ENCODE results near the gene ARSA.
A peak's percentile ranks its signal among the peaks of the same experiment; 100 is the strongest.

The ARSA gene

DNA sequence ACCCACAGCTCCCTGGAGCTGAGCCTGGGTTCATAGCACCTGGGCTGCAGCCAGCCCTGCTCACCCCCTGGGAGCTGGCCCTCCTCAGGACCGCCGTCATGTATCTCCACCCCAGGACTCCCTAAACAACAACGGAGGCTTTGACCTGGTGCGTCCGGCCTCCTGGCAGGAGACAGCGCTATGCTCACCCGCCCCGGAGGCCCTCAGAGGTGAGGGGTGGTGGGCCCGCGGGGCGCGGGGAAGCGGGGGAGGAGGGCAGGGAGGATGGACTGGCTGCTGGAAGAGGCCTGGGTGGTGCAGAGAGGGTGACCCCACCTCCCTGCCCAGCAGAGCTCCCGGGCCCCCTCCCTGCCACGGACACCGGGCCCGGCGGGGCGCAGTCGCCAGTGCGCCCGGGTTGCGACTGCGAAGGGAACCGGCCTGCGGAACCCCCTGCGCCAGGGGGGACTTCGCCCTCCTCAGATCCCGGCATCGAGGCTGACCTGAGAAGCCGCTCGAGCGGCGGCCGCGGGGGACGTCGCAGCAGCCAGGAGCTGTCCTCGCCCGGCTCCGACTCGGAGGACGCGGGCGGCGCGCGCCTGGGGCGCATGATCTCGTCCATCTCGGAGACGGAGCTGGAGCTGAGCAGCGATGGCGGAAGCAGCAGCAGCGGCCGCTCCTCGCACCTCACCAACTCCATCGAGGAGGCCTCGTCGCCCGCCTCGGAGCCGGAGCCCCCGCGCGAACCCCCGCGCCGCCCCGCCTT, 24.3 kb downstream of the ARSA start:
- H3K36me3 ChIP-seq (ENCODE audit: insufficient read depth, insufficient read length, low read length), result peaks cover 17% of the 10 kb centered on the region
- H3K4me1 ChIP-seq (ENCODE audit: insufficient read depth, insufficient read length), result peaks cover 3% of the 10 kb centered on the region
- no peak for DNase-seq (ENCODE audit: low read depth, low spot score)
- no peak overlapping the region for H3K4me3 ChIP-seq (ENCODE audit: insufficient read length, low read depth)
- H3K9ac ChIP-seq (ENCODE audit: insufficient read length, low read depth), result no peak overlapping the region
- H3K27me3 ChIP-seq (ENCODE audit: insufficient read depth, insufficient read length), result no peaks in the 10 kb centered on the region
- H3K9me3 ChIP-seq (ENCODE audit: insufficient read depth, low read length), result no peaks in the 10 kb centered on the region
- TF ChIP-seq SUZ12 (IDR thresholded peaks at IDR 0.05; ENCODE audit: extremely low read depth, insufficient read depth, insufficient read length) (no peak), YY1 (IDR thresholded peaks at IDR 0.05; ENCODE audit: insufficient read depth, insufficient read length) (no peak), ZNF274 (IDR thresholded peaks at IDR 0.05; ENCODE audit: low read depth, low read length) (no peak)

DNA sequence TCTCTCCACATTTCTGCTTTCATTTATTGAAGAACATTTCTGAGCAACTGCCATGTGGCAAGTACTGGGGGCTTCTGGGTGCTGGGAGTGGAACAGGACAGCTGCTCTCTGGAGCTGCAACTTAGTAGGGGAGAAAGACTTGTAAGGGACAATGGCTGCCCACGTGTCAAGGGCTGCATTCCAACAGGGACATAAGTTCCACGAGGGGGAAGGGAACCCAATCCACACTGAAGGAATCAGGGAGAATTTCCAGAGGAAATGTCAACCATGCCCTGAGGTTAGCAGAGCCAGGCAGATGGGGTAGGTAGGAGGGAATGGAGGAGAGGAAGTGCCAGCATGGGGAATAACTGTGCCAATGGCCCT, 25.6 kb downstream of the ARSA start:
- peaks cover 3% of the 10 kb centered on the region for H3K4me1 ChIP-seq (ENCODE audit: insufficient read depth, insufficient read length)
- no peak for DNase-seq (ENCODE audit: low read depth, low spot score)
- TF ChIP-seq YY1 (IDR thresholded peaks at IDR 0.05; ENCODE audit: insufficient read depth, insufficient read length) (no peak), ZNF274 (IDR thresholded peaks at IDR 0.05; ENCODE audit: low read depth, low read length) (no peak), SUZ12 (IDR thresholded peaks at IDR 0.05; ENCODE audit: extremely low read depth, insufficient read depth, insufficient read length) (no peak)
- no peak overlapping the region for H3K9ac ChIP-seq (ENCODE audit: insufficient read length, low read depth)
- no peaks in the 10 kb centered on the region for H3K27me3 ChIP-seq (ENCODE audit: insufficient read depth, insufficient read length)
- H3K9me3 ChIP-seq (ENCODE audit: insufficient read depth, low read length), result no peaks in the 10 kb centered on the region
- H3K36me3 ChIP-seq (ENCODE audit: insufficient read depth, insufficient read length, low read length), result peaks cover 19% of the 10 kb centered on the region
- no peak overlapping the region for H3K4me3 ChIP-seq (ENCODE audit: insufficient read length, low read depth)

- TF ChIP-seq SUZ12 (IDR thresholded peaks at IDR 0.05; ENCODE audit: extremely low read depth, insufficient read depth, insufficient read length), result no peak
- H3K9ac ChIP-seq (ENCODE audit: insufficient read length, low read depth), result peak overlapping the region; percentile 58
- H3K27me3 ChIP-seq (ENCODE audit: insufficient read depth, insufficient read length), result no peaks in the 10 kb centered on the region
- DNase-seq (ENCODE audit: low read depth, low spot score), result no peak
- H3K4me1 ChIP-seq (ENCODE audit: insufficient read depth, insufficient read length), result peaks cover 3% of the 10 kb centered on the region
- H3K4me3 ChIP-seq (ENCODE audit: insufficient read length, low read depth), result peak overlapping the region; percentile 21
- peaks cover 23% of the 10 kb centered on the region for H3K36me3 ChIP-seq (ENCODE audit: insufficient read depth, insufficient read length, low read length)
- no peaks in the 10 kb centered on the region for H3K9me3 ChIP-seq (ENCODE audit: insufficient read depth, low read length)
These were observed 26.1 kb downstream of the ARSA start for GRCh38 chr22:50601669-50602337.

- no peaks in the 10 kb centered on the region for H3K27me3 ChIP-seq (ENCODE audit: insufficient read depth, insufficient read length)
- H3K9me3 ChIP-seq (ENCODE audit: insufficient read depth, low read length), result no peaks in the 10 kb centered on the region
- no peak for TF ChIP-seq SUZ12 (IDR thresholded peaks at IDR 0.05; ENCODE audit: extremely low read depth, insufficient read depth, insufficient read length)
- TF ChIP-seq ZNF274 (IDR thresholded peaks at IDR 0.05; ENCODE audit: low read depth, low read length), result no peak
- TF ChIP-seq YY1 (IDR thresholded peaks at IDR 0.05; ENCODE audit: insufficient read depth, insufficient read length), result no peak
- peak overlapping the region; percentile 58 for H3K9ac ChIP-seq (ENCODE audit: insufficient read length, low read depth)
- peaks cover 20% of the 10 kb centered on the region for H3K36me3 ChIP-seq (ENCODE audit: insufficient read depth, insufficient read length, low read length)
- H3K4me1 ChIP-seq (ENCODE audit: insufficient read depth, insufficient read length), result peaks cover 3% of the 10 kb centered on the region
- H3K4me3 ChIP-seq (ENCODE audit: insufficient read length, low read depth), result peak overlapping the region; percentile 37
- no peak for DNase-seq (ENCODE audit: low read depth, low spot score)
These were observed 26.8 kb downstream of the ARSA start for GRCh38 chr22:50600967-50601668.

GRCh38 chr22:50600538-50600937, 27.4 kb downstream of the ARSA start, which contains the start of gene MAPK8IP2:
Gene MAPK8IP2 (plus strand): TSS chr22:50600793. CDS start chr22:50600819, 26 bp downstream.
- H3K27me3 ChIP-seq (ENCODE audit: insufficient read depth, insufficient read length), result no peaks in the 10 kb centered on the region

DNA sequence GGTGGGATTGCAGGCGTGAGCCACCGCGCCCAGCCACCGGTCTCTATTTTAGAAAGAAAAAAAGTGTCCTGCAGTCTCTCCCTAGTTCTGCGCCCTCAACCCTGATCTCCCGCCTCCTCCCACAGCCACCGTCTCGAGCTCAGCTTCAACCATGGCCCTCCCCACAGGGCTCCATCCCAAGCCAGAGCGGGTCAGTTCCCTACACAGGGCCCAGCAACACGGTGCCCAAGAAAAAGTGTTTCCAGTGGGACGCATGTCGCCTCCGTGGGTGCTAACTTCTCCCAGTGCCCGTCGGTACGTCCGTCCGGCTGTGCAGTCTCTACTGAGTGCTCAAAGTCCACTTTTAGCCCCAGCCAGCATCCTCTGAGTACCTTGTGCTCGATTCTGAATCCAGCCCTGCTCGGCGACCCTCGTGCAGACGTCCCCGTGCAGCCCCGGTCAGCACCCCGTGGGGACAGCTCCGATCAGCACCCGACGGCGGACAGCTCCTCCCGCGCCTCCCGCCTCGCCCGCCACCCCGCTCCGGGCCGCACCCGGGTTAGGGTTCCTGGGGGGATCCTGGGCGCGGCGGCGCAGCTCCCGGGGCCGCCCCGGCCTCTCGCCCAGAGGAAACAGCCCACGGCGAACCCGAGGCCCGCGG, 28.0 kb downstream of the ARSA start:
- no peak for DNase-seq (ENCODE audit: low read depth, low spot score)
- Histone ChIP-seq H3K9ac (ENCODE audit: insufficient read length, low read depth) (no peak overlapping the region), H3K4me1 (ENCODE audit: insufficient read depth, insufficient read length) (peaks cover 3% of the 10 kb centered on the region), H3K27me3 (ENCODE audit: insufficient read depth, insufficient read length) (no peaks in the 10 kb centered on the region), H3K36me3 (ENCODE audit: insufficient read depth, insufficient read length, low read length) (peaks cover 16% of the 10 kb centered on the region), H3K4me3 (ENCODE audit: insufficient read length, low read depth) (no peak overlapping the region), H3K9me3 (ENCODE audit: insufficient read depth, low read length) (no peaks in the 10 kb centered on the region)
- TF ChIP-seq YY1 (IDR thresholded peaks at IDR 0.05; ENCODE audit: insufficient read depth, insufficient read length), result no peak
- TF ChIP-seq SUZ12 (IDR thresholded peaks at IDR 0.05; ENCODE audit: extremely low read depth, insufficient read depth, insufficient read length), result no peak
- no peak for TF ChIP-seq ZNF274 (IDR thresholded peaks at IDR 0.05; ENCODE audit: low read depth, low read length)

More at GRCh38 chr22:50600538-50600937, 27.4 kb downstream of the ARSA start, which contains the start of gene MAPK8IP2:
- Histone ChIP-seq H3K4me3 (ENCODE audit: insufficient read length, low read depth) (peak within 1 kb of the TSS; percentile 37), H3K36me3 (ENCODE audit: insufficient read depth, insufficient read length, low read length) (peaks cover 16% of the 10 kb centered on the region), H3K9me3 (ENCODE audit: insufficient read depth, low read length) (no peaks in the 10 kb centered on the region), H3K4me1 (ENCODE audit: insufficient read depth, insufficient read length) (peaks cover 3% of the 10 kb centered on the region), H3K9ac (ENCODE audit: insufficient read length, low read depth) (peak within 1 kb of the TSS; percentile 58)
- TF ChIP-seq ZNF274 (IDR thresholded peaks at IDR 0.05; ENCODE audit: low read depth, low read length) (no peak), SUZ12 (IDR thresholded peaks at IDR 0.05; ENCODE audit: extremely low read depth, insufficient read depth, insufficient read length) (no peak)
- no peak for DNase-seq (ENCODE audit: low read depth, low spot score)
